Eye (tissue), 1 donor: Measurements from ENCODE around the gene GAS5.
"Not testable (repeated sequence)": the region's sequence is repeated elsewhere in the genome, so short reads cannot be mapped to it uniquely, and the experiment has no call there.

ENCODE experiments used
- DNase-seq: peaks from one replicate; pipeline ENCODE4 v3.0.0-alpha.2; 2015

The GAS5 gene

GRCh38 chr1:173868266-173869020 lies 654 bp upstream of the GAS5 start, which contains the start of gene ZBTB37:
TSS of gene ZBTB37 (plus strand) at chr1:173868380. CDS start at chr1:173870226, 1,846 bp downstream.
- no peak for DNase-seq

DNA sequence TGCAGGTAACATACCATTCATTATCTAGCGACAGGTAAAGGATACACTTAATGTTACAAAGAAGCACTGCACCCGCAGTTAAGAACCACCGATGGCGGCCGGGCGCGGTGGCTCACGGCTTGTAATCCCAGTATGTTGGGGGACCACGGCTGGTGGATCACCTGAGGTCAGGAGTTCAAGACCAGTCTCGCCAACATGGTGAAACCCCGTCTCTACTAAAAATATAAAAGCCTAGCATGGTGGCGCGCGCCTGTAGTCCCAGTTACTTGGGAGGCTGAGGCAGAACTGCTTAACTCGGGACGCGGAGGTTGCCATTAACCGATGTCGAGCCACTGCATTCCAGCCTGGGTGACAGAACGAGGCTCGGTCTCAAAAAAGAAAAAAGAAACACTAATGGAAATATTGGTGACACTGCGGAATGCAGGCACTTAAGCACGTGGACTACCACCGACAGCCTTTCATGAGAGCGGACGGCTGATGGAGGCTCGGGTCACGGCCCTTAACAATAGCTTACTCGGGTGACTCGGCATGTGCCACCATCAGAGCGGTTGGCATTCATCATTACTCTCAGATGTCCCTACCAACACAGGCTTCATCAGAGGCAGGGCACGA lies 542 bp downstream of the GAS5 start:
- DNase-seq, result no peak

GRCh38 chr1:173866413-173867115 lies 1.2 kb downstream of the GAS5 start:
- DNase-seq, result no peak

GRCh38 chr1:173865468-173866164 lies 2.2 kb downstream of the GAS5 start:
- peak; percentile 46 for DNase-seq

GRCh38 chr1:173864179-173864867 lies 3.5 kb downstream of the GAS5 start:
- DNase-seq, result no peak

GRCh38 chr1:173863224-173864161 lies 4.3 kb downstream of the GAS5 start:
- no peak for DNase-seq

- DNase-seq, result no peak
Measured at GRCh38 chr1:173862769-173863223, 5.0 kb downstream of the GAS5 start.

- DNase-seq, result not testable (repeated sequence)
Measured at GRCh38 chr1:173862146-173862768, 5.5 kb downstream of the GAS5 start.

DNA sequence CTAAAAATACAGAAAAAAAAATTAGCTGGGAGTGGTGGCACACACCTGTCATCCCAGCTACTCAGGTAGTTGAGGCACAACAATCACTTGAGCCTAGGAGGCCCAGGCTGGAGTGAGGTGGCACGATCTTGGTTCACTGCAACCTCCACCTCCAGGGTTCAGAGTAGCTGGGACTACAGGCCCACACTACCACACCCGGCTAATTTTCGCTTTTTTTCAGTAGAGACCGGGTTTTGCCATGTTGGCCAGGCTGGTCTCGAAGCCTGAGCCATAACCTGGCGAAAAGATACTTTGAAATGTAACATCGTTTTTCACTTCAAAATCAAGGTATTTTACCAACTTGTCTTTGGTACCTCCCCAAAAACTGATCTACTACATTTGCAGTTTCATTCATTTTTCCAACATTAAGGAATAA lies 6.1 kb downstream of the GAS5 start:
- no peak for DNase-seq

GRCh38 chr1:173860065-173860464 lies 7.7 kb downstream of the GAS5 start:
- no peak for DNase-seq

DNA sequence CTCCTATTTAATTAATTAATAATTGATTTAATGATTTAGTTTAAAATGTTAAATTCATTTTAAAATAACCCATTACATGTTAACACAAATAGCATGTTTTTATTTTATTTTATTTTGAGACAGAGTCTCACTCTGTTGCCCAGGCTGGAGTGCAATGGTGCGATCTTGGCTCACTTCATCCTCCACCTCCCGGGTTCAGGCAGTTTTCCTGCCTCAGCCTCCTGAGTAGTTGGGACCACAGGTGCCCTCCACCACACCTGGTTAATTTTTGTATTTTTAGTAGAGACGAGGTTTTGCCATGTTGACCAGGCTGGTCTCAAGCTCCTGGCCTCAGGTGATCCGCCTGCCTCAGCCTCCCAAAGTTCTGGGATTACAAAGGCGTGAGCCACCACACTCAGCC lies 8.2 kb downstream of the GAS5 start:
- DNase-seq, result not testable (repeated sequence)

- DNase-seq, result no peak
Measured at GRCh38 chr1:173857363-173857917, 10.3 kb downstream of the GAS5 start.

DNA sequence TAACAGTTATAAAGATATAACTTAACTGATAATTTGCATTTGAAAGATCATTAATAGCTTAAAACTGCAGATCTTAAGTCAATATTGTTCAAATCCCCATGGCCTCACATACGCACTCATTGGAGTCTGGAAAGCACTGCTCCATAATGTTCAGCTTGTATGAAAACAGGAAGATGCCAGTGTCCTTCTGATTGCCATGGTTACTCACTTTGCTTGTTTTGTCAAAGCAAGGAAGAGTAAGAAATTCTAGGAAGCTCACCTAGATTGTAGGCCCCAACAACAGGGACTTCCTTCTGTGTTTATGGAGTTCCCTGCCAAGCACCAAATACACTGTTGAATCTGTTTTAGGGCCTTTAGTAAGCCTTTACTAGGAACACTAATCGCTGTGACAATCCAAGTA lies 10.9 kb downstream of the GAS5 start:
- DNase-seq, result no peak

GRCh38 chr1:173856014-173856413 lies 11.8 kb downstream of the GAS5 start:
- DNase-seq, result no peak

DNA sequence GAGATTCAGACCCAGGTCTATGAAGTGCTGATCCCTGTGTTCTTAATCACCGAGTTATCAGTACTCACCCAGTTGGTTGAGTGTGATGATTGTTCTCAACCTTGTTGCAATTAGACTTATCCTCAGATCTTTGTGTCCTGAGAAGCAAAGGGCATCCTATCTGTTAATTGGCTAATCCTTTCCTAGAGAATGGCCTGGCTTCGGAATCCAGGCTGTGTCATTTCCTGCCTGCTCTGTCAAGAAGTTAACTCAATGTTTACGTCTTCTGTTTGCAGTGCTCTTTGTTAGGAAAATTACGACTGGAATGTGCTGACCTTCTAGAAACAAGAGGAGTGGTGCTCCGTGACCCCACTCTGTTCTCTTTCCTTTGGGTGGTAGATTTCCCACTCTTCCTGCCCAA lies 14.7 kb downstream of the GAS5 start:
- DNase-seq, result no peak

- no peak for DNase-seq
Measured at GRCh38 chr1:173852105-173852504, 15.7 kb downstream of the GAS5 start.

GRCh38 chr1:173832748-173833147 lies 35.0 kb downstream of the GAS5 start:
- no peak for DNase-seq

DNA sequence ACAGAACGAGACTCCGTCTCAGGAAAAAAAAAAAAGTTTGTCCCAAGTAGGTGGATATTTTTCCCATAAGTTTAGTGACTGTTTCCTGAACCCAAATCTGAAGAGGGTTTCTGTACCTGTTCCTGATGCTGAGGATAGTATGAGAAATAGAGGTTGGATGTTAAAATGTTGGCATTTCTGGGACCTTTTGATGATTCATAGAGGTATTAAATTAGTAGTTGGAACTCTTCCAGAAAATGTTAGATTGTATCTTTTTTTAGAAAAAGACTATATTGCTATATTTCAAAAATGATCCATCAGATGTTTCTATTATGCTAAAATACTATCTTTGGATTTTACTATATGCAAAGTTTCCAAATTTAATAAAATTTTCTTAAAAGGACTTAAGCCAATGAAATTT lies 40.2 kb downstream of the GAS5 start:
- DNase-seq, result no peak

GRCh38 chr1:173824315-173825081 lies 43.3 kb downstream of the GAS5 start, which contains the start of the genes CENPL and DARS2:
TSS of gene CENPL (minus strand) at chr1:173824883. CDS start at chr1:173811299, 13,584 bp downstream.
TSS of gene DARS2 (plus strand) at chr1:173824673. CDS start at chr1:173825230, 557 bp downstream.
- DNase-seq, result peak; percentile 98
